ENCODE results near the gene NCL. TPM values are rescaled to one million over a fixed set of nuclear protein-coding genes. Genes with fewer than 3 reads are reported as not detected.

Gene NCL
- total and polyA plus RNA-seq, 2 of the 4 experiments (the other 2 are of a cell fraction): 267 to 289 TPM

DNA sequence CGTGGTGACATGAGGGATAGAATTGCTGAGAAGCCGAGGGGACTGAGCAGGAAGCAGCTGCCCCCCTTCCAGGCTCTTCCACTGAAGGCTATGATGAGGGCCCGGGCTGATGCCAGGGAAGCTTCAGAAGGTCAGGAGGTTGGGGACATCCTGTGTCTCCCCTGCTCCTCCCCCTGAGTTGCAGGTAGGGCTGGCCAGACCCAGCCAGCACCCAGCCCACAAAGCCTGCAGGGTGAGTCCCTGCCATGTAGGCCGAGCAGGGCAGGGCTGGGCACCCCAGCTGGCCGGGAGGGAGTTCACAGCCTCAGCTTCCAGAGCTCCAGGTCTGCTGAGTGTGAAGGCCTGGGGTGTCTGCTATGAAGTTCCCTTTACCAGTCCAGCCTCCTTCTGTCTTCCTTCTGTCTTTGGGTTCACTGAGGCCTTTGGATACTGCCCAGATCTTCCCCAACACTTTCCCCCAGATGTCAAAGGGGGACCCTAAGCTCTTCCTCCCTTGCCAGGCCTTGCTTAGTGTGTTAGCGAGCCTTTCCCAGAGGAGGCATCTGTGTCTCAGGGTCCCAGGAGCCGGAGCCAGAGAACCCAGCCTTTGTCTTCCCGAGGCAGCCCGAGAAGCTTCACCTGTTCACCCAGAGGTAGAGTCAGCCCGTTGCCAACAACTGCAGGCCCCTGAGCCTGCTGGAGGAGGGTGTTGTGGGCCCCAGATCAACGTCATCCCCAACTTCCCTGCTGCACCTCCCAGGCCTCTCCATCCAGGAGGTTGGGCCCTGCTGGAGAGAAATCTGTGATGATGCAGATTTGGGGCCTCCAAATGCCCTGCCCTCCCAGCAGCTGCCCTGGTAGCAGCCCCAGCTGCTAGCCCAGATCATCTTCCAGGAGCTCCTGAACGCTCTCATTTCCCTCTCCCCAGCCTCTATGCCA is 3.6 kb upstream of the NCL start:
- dilution Hi-C loops (cut with HindIII; ENCODE audit: low sequenced_read_pairs, unreplicated experiment): no loop called here
- Histone ChIP-seq H2BK15ac (ENCODE audit: low read depth, low read length) (no peak overlapping the region), H4K8ac (ENCODE audit: low read depth in 2 of 2, low read length in 2 of 2) (no peak overlapping the region), H4K5ac (ENCODE audit: low read depth, low read length) (no peak overlapping the region), H2BK120ac (ENCODE audit: low read depth, low read length) (no peak overlapping the region), H3K23ac (ENCODE audit: low read depth, low read length) (no peak overlapping the region), H2BK20ac (ENCODE audit: low read depth, low read length) (no peak overlapping the region), H4K20me1 (ENCODE audit: insufficient read depth, low read length) (peaks cover 15% of the 10 kb centered on the region), H3K27ac (ENCODE audit: insufficient read depth, low read length) (no peak overlapping the region), H3K56ac (ENCODE audit: extremely low read depth, insufficient read depth, low read length) (no peak overlapping the region), H2AFZ (replicated peaks; ENCODE audit: low read length, poor library complexity) (peak overlapping the region; percentile 23), H3K36me3 (ENCODE audit: control insufficient read depth, insufficient read depth, low read length) (peaks cover 1% of the 10 kb centered on the region; the same call in 1 of the 2 replicates), H3K4me1 (ENCODE audit: control insufficient read depth, insufficient read depth, low read length) (peaks cover 2% of the 10 kb centered on the region; the same call in 1 of the 2 replicates), H3K18ac (ENCODE audit: low read depth, low read length) (no peak overlapping the region), H2AK5ac (ENCODE audit: low read depth, low read length) (no peak overlapping the region), H3K79me1 (ENCODE audit: low read depth in 1 of 2, low read length in 2 of 2) (peaks cover 7 to 22% of the 10 kb centered on the region in 2 experiments; a peak in 2 of 4 replicates), H2AK9ac (replicated peaks; ENCODE audit: low read depth, low read length, poor library complexity) (no peak overlapping the region), H3K27me3 (ENCODE audit: control insufficient read depth, insufficient read depth, low read length) (peaks cover 9% of the 10 kb centered on the region; the same call in 1 of the 2 replicates), H4K91ac (ENCODE audit: insufficient read depth, low read depth, low read length) (no peak overlapping the region), H3K9me3 (ENCODE audit: control insufficient read depth, insufficient read depth, low read length) (no peaks in the 10 kb centered on the region), H3K9ac (ENCODE audit: low read depth, low read length) (no peak overlapping the region), H3K9me1 (ENCODE audit: insufficient read depth, low read length) (no peaks in the 10 kb centered on the region), H3K4me3 (ENCODE audit: insufficient read depth, low read depth, low read length) (no peak overlapping the region), H3K4ac (ENCODE audit: low read depth, low read length) (no peak overlapping the region), H3K4me2 (ENCODE audit: low read depth, low read length) (no peak overlapping the region), H3K14ac (replicated peaks; ENCODE audit: low read depth, low read length) (no peak overlapping the region), H2BK5ac (ENCODE audit: low read depth, low read length, poor library complexity, severe bottlenecking) (no peak overlapping the region)
- POLR2A ChIA-PET (ENCODE audit: unreplicated experiment): interaction anchor here (0.5 kb wide), 1 partner anchor 10 kb away, joined by 3 read pairs; no protein-coding TSS in a partner anchor
- CTCF ChIA-PET: interaction anchor here (0.8 kb wide), 2 partner anchors 12 to 50 kb away, joined by 3 to 7 read pairs; no protein-coding TSS in a partner anchor
- ATAC-seq (ENCODE audit: low read depth) (no peak), DNase-seq (no peak)
- 75% methylated on average over 2 of the region's 12 CpGs; no CpG with 5 or more reads in 1 of the 2 experiments for WGBS, 2 experiments (ENCODE audit: extremely low coverage in 2 of 2, insufficient read length in 1 of 2)
- TF ChIP-seq MAFK (IDR thresholded peaks at IDR 0.05; ENCODE audit: low read depth, low read length) (no peak), FOS (IDR thresholded peaks at IDR 0.05; ENCODE audit: low read depth, low read length) (no peak), BHLHE40 (IDR thresholded peaks at IDR 0.05; ENCODE audit: low read depth, low read length) (no peak), POLR2A (IDR thresholded peaks at IDR 0.05; ENCODE audit: low read depth, low read length) (no peak), SMC3 (IDR thresholded peaks at IDR 0.05; ENCODE audit: low read depth, low read length) (no peak), RFX5 (IDR thresholded peaks at IDR 0.05; ENCODE audit: low read depth, low read length) (no peak)
- TF ChIP-seq, protein P1, sequence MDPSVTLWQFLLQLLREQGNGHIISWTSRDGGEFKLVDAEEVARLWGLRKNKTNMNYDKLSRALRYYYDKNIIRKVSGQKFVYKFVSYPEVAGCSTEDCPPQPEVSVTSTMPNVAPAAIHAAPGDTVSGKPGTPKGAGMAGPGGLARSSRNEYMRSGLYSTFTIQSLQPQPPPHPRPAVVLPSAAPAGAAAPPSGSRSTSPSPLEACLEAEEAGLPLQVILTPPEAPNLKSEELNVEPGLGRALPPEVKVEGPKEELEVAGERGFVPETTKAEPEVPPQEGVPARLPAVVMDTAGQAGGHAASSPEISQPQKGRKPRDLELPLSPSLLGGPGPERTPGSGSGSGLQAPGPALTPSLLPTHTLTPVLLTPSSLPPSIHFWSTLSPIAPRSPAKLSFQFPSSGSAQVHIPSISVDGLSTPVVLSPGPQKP (IDR thresholded peaks at IDR 0.05; ENCODE audit: borderline replicate concordance, low read depth, low read length): no peak
- no TSS peak for BruUV-seq (replicated peaks)
- intact Hi-C loops (cut with micrococcal nuclease): no loop called here
- in situ Hi-C loops (cut with MboI; ENCODE audit: low sequenced_read_pairs): no loop called here
